HG03432 (cell line): ENCODE data around the gene ARSG.
"Not testable (repeated sequence)": the region's sequence is repeated elsewhere in the genome, so short reads cannot be mapped to it uniquely, and the experiment has no call there.

Experiments used
- ATAC-seq: cut with Tn5 transposase; IDR thresholded peaks from one replicate; pipeline ENCODE4 v1.9.1; 2021; ENCODE audit warnings: mild to moderate bottlenecking, moderate library complexity; ENCODE audit not compliant: unreplicated experiment

ARSG gene

DNA sequence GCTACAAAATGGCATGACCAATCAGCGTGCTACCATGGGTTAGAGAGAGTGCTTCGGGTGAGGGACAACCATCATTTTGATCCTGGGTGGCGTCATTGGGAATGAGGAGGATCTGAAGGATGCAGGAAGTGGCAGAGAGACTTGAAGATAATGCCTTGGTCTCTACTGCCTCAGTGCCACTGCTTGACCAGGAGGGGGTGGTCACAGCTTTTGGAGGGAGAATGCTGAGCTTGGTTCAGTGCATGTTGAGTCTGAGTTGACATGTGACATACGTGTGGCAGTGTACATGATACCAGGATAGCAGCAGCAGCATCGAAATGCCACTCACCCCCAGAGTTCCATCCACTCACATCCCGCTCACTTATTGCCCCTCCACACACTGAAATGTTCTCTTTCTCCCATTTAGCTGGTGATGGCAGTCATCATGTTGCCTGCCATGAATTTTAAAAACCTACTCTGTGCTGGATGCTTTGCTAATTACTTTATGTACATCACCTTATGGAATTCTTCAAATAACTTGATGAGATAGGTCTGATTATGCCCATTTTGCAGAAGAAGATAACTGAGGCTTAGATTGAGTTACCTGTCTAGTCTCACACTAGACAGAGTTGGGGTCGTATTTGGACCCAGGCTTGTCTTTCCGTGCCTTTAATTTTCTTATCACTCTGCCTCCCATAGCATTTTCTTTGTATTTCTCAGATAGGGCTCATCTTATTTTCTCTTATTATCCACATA, 36.7 kb downstream of the ARSG start:
- no peak for ATAC-seq

DNA sequence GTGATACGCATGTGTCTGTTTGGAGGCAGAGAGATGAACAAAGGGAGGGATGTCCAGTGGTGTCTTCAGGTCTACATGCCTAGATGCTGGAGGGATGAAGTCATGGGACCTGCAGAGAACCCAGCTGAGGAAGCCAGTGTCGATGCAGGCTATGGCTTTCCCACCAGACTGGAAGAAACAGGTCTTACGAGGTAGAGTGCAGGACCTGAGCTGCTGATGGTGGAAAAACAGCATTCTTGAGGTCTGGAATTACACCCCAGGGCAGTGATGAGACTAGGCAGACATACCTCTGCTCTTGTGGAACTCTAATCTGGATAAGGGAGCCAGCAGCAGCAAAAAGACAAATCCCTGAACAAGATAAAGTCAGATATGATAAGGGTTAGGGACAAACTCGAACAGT, 37.4 kb downstream of the ARSG start:
- no peak for ATAC-seq

DNA sequence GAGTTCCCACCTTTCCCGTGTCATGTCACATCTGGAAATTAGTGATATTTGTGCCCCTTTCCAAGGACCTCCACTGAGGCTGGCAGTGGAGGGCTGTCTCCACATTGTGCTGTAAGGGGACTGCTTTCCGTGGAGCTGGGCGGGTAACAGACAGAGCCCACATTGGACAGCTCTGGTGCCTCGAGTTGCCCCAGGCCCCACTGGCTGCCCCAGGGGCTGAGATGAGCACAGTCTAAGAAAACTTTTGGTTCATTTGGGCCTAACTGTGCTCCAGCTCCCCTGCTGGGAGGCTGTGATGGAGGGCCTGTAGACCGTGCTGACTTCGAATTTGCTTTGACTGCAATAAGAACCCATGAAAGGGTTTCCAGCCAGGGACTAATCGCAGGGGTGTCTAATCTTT, 38.0 kb downstream of the ARSG start:
- ATAC-seq: no peak

DNA sequence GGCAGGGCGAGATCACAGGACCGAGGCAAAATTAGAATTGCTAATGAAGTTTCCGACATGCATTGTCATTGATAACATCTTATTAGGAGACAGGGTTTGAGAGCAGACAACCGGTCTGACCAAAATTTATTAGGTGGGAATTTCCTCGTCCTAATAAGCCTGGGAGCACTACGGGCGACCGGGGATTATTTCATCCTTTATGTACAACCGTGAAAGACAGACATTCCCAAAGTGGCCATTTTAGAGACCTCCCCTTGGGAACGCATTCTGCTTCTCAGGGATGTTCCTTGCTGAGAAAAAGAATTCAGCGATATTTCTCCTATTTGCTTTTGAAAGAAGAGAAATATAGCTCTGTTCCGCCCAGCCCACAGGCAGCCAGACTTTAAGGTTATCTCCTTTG, 40.6 kb downstream of the ARSG start:
- not testable (repeated sequence) for ATAC-seq

DNA sequence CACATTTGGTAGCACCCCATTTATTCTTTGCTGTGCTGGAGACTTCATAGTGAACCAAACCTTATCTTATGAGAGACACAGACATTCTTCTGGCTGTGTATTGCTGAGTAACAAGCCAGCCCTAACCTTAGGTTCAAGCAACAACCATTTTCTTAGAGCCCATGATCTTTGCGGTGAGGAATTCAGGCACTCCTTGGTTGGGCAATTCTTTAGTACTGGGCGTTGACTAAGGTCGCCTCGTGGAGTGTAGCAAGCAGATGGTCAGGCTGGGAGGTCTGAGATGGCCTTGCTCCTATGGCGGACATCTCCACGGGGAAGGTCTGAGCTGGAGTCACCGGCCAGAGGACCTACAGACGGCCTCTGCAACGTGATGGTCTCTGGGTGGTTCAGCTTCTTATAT, 43.1 kb downstream of the ARSG start:
- ATAC-seq: no peak

DNA sequence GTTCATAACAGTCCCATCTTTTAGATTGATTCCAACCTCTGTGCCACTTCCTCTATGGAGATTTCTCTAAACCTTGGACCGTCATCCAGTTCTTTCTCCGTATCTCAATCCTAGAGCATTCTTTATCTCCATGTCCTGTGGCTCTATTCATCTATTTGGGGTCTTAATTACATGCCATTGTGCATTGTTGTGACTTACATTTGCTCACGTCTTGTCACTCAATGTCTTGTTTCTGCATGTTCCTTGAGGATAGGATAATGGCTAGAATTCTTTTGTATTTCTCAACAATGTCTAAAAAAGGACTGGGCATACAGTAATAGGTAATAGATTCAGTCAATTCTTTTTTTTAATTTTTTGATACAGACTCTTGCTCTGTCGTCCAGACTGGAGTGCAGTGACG, 50.2 kb downstream of the ARSG start:
- ATAC-seq: no peak

DNA sequence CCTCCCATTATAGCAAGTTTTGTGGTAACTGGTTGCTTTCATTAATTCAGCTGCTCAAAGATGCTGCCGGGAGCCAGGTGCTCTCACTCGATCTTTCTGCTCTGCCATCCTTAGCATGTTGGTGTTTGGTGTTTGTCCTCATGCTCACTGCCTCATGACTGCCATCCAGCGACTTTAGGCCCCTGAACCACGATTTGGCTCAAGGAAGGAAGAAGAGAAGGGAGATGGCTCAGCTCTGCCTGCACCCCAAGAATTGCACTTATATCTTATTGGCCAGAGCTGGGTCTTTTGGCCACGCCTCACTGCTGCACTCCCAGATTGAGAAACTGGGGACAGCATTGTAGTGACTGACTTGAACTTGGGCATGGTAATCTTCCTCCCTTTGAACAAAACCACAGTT, 52.7 kb downstream of the ARSG start:
- ATAC-seq: no peak

DNA sequence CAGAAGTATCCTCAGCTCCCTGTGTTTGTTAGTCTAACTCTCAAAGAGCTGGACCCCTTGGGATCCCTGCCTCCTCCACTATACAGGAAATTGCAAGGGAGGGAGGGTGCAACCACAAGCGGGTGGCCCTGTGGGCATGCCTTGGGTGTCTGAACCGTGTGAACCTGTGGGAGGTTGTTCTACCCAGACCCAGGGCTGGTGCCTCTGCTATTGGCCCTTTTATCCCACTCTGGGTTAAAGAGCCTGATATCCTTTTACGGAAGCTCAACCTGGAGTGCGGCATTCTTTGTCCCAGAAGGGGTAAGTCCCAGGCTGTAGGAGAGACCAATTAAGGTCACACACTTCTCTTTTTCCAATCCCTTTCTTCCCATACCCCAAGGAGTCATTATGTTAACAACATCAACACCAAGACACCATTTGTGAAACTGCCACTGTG, 53.4 kb downstream of the ARSG start:
- no peak for ATAC-seq

DNA sequence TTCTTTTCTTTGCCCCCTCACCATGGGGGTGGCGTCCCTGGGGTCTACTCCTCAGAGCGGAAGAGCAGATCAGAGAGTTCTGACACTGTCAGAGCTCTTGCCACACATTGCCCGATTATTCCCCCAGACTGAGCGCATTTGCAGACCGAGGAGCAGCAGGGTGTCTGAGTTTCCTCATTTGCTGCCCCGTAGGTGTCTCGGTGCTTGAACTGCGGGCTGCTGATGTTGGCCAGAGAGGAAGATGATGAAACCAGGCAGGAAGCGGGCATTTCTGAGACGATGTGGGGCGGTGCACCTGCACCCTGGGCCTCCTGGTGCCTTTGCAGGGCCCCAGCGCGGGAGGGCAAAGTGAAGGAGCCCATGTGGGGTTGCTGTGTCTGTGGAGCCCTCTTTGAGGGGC, 55.2 kb downstream of the ARSG start:
- peak; percentile 70 for ATAC-seq

DNA sequence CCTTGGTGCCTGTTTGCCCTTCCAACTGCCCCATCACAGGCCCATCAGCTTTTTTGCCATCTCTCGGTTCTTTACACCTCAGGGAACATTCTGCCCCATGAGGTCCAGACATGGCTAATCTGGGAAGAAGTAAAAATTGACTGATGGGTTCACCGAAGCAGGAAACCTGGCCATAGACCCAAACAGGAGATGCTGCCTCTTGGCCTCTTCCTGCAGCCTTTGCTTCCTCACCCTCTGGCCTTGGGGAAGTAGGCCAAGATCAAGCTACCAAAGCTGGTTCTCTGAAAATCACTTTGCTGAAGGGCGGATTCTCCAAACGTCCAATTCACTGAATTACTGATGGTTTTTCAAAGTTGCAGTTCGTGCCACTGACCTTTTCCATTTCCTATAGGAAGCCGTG, 56.1 kb downstream of the ARSG start:
- no peak for ATAC-seq

DNA sequence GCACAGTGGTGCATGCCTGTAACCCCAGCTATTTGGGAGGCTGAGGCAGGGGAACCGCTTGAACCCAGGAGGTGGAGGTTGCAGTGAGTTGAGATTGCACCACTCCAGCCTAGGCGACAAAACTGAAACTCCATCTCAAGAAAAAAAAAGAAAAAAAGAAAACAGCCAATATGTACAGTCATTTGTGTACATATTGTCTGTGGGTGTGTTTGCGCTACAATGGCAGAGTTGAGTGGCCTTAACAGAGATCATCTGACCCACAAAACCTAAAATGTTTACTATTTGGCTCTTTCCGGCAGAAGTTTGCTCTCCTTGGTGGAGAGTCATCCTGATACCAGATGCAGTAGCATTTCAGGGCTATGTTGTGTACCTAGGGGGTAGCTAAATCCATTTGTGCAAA, 57.9 kb downstream of the ARSG start:
- peak; percentile 59 for ATAC-seq

DNA sequence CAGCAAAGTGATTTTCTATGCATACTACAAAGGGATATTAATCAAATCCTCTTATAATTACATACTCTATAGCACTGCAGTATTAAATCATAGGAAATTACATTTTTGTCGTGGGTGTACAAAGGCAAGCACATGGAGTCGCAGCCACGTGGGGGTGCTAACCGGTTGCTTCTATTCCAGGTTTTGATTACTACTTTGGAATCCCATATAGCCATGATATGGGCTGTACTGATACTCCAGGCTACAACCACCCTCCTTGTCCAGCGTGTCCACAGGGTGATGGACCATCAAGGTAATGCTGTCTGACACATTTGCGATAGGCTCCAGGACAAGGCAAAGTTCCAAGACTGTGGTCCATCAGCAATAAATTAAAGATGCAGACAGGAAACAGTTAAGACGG, 60.1 kb downstream of the ARSG start:
- ATAC-seq: no peak

DNA sequence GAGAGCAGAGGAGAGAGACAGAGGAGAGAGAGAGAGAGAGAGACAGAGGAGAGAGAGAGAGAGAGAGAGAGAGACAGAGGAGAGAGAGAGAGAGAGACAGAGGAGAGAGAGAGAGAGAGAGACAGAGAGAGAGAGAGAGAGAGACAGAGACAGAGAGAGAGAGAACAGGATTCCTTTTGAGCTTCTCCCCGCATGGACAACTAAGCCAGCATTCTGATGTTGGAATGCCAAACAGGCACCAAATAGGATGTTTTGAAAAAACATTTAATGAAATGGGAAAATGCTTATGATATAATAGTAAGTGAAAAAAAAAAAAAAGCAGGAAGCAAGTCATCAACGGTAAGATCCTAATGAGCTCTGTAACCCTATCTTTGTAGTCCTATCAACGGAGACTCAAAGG, 60.7 kb downstream of the ARSG start:
- ATAC-seq: no peak

DNA sequence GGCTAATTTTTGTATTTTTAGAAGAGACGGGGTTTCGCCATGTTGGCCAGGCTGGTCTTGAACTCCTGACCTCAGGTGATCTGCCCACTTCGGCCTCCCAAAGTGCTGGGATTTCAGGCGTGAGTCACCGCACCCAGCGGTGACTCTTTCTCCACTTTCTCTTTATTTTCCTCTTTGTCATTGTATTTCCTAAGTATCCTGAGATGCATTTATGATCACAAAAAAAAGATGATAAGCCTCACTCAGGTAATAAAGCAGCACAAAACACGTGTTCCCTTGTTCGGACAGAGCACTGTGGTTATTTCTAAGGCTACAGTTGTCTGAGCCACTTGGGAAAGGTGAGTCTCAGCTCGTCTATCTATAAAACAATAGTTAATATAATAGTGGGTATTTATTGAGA, 61.4 kb downstream of the ARSG start:
- ATAC-seq: not testable (repeated sequence)

DNA sequence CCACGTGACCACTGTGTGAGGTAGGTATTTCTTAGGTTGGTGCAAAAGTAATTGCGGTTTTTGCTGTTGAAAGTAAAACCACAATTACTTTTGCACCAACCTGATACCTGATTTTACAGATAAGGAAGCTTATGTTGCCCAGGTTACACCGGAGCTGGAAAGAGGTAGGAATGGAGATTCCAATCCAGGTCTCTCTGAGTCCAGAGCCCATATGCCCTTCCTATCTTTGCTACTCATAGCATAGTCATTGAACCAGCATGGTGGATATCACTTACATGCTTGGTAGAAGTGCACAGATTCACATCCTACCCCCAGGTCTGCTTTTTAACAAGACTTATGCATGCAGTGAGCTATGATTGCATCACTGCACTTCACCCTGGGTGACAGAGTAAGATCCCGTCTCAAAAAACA, 61.8 kb downstream of the ARSG start:
- ATAC-seq: no peak

DNA sequence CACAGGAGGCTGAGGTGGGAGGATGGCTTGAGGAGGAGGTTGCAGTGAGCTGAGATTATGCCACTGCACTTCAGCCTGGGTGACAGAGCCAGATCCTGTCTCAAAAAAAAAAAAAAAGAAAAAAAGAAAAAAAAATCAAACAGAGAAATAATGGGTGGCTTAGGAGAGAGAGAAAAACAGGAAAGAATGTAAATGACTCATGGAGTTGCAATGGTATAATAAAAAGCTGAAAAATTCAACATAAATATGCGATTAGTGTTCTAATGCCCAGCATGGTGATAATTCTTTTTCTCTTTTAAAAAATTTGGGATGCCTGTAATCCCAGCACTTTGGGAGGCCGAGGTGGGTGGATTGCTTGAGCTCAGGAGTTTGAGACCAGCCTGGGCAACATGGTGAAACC, 63.0 kb downstream of the ARSG start:
- not testable (repeated sequence) for ATAC-seq

DNA sequence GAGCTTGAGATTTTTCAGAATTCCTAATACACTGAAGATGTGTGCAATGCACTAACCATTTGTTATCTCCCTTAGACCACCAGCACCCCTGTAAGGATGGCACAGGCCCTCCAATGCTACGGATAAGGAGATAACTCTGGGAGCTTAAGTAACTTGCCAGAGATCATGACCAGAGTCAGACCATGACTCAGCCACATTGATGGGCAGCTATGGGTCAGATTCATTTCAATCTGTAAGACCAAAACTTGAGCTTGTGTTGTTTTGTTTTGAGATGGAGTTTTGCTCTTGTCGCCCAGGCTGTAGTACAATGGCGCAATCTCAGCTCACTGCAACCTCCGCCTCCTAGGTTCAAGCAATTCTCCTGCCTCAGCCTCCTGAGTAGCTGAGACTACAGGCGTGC, 63.8 kb downstream of the ARSG start:
- ATAC-seq: not testable (repeated sequence)

DNA sequence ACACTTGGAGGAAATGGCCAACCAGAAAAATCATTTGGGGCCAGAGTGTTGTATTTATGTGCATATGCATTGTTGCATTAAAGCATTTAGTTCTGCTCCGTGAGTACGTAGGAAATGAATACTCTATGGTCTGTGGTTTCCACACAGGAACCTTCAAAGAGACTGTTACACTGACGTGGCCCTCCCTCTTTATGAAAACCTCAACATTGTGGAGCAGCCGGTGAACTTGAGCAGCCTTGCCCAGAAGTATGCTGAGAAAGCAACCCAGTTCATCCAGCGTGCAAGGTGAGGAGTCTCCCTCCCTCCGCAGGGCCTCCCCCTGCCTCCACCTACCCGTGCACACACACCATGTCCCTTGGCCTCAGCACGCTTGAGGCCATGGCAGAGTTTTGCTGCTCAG, 65.2 kb downstream of the ARSG start:
- ATAC-seq: peak; percentile 88

DNA sequence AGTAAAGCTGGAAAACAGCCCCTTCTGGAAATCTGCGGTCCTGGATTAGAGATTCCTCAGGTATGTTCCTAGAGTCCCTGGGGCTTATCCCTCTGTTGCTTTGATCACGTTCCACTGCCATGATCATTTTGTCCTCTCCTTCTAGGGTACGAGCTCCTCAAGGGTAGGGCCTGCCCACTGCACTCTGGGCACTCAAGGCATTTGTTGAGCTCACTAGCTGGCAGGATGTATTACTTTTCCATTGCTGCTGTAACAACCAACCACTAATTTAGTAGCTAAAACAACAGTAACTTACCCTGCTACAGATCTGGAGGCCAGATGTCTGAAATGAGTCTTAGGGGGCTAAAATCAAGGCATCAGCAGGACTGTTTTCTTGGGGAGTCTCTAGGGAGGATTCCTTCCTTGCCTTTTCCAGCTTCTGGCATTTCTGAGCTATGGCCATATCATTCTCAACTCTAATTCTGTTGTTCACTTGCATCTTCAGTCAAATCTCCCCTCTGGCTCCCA, 65.7 kb downstream of the ARSG start:
- no peak for ATAC-seq

DNA sequence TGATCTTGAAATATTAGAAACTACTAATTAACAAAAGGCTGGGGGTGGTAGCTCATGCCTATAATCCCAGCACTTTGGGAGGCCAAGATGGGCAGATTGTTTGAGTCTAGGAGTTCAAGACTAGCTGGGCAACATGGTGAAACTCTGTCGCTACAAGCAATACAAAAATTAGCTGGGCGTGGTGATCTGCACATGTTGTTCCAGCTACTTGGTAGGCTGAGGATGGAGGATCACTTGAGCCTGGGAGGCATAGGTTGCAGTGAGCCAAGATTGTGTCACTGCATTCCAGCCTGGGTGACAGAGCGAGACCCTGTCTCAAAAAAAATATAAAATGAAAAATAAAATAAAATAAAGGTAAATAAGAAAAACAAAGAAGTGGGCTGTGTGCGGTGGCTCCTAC, 66.6 kb downstream of the ARSG start:
- no peak for ATAC-seq

DNA sequence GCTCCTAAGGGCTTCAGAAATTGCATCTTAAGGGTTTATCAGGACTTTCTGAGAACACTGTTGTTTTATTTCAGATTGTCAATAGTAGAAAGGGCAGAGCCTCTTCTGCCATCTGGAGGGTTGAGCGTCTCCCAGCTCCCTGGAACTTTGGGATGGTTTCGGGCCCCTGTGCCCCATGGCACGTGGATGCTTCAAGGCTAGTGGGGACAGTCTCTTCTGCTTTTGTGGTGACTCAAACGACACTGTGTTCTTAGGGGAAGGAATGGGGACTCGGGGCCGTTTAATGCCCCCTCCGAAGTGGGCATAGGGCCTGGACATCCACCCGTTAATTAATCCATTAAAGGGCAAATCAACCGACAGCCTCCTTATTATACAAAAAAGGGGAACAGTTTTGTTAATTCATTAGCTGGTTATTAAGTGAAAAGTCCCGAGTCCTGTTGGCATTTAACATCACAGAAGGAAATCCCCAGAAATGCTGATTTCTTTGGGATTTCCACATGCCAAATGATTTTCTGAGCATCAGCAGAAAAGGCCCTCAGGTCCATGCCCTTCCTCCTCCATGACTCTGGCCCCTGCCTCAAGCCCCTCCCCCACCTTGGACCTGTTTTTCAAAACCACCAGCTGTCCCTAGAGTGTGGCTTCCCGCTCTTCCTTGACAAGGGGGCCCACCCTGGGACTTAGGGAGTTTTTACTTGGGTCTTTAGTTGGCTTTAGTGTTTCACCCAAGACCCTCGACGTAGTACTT, 68.7 kb downstream of the ARSG start:
- no peak for ATAC-seq

DNA sequence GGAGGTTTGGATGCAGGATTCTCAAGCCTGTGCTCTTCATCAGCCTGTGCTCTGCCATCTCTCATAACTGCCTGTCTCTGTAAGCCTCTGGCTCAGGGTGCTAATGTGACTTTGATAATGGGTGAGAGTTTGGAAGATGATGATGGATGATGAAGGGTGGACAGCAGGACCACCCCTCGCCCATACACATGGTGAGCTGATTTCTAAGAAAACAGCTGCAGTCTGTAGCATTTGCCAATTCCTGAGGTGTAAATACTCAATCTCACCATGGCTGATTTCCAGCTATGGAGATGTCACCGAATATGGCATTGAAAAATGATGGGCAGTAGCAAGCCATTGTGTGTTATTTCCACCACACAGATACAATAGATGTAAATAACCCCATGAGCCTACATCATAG, 74.2 kb downstream of the ARSG start:
- ATAC-seq: no peak
